Ureter (tissue), 1 donor: ENCODE results near the gene TRMO. TPM values are rescaled to one million over a fixed set of nuclear protein-coding genes. Genes with fewer than 3 reads are reported as not detected.

Experiments
- DNase-seq: peaks from one replicate; pipeline ENCODE4 v3.0.0-alpha.2; 2020; ENCODE audit warnings: low spot score
- total RNA-seq: library from RNA; stranded (reverse); gene quantifications from one replicate; pipeline ENCODE4 v1.2.4, GENCODE V29; 2023
- donor health status: DM: yes; HTN: yes; CAD: no.

Gene TRMO
- total RNA-seq, 1 donor from 2014 or later: 16.2 TPM

DNA sequence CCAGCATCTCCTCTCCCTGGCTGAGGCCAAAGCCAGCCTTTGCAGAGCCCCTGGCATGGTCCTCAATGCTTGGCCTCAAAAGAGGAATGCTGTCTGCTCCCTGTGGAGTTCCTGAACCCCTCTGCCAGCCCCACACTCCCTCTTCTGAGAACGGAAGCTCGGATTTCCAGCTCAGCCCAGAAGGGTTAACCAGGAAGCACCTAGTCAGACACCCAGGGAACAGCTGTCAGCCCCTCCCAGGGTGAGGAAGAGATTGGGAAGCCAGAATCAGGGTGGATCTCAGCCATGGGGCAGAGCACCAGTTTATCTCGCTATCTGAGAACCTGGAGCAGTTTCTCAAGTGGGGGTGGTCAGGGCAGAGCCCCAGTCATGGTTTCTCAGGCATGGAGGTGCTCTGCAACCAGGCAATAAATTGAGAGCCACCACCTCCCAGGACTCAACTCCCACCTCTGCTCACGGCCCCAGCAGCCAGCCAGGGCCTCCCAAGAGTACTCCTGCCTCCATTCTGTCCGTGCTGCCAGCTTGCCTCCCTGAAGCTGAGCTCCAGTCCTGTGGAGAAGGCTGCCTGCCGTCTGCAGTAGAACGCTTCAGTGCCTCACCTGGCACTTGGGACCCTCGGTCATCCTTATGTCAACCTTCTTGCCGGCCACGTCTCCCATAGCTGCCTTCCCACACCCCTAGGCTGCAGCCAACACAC is 61.7 kb downstream of the TRMO start:
- DNase-seq: no peak

DNA sequence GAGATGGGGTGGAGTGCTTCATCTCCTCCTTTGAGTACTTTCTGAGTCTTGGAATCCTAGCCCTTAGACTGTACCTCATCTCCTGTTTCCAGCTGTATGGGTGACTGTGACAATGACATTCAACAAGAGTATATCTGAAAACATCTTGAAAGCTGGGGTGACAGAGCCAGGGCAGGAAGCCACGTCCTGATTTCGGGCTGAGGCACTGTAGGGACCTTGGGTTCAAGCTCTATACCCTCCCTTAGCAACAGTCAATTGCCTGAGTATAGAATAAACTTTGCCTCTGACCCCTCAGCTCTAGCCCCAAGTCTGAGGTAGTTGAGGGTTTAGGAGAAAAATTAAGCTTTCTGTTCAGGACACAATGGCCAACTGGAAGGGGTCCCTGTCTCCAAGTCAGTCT is 63.0 kb downstream of the TRMO start:
- DNase-seq: no peak

DNA sequence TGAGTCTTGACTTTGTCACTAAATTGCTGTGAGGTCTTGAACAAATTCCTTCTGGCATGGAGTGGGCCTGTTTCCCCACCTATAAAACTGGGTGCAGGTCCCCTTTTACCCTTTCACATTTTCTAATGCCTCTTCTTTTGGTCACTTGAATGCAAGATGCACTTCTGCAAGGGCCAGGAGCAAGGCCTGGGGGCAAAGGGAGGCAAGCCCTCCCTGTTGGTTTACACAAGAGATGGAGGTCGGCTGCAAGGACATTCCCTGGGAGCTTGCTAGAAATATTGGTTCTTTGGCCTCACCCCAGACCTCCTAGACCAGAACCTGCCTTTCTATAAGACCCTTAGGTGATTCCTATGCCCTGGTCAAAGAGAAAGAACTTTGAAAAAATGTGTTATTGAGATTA is 63.5 kb downstream of the TRMO start:
- DNase-seq: no peak

DNA sequence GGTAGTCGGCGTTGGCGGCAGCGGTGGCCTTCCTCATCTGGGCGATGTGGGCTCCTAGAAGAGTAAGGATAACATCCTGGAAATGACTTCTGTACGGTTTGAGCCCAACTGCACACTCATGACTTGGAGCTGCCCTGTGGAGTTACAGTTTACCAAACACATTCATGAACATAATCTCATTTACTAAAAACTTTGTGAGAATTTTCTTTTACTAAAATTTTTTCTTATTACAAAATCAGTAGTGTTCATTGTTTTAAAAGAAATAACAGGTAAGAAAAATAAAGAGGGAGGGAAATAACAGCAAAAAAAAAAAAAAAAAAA is 63.9 kb downstream of the TRMO start:
- DNase-seq: no peak

DNA sequence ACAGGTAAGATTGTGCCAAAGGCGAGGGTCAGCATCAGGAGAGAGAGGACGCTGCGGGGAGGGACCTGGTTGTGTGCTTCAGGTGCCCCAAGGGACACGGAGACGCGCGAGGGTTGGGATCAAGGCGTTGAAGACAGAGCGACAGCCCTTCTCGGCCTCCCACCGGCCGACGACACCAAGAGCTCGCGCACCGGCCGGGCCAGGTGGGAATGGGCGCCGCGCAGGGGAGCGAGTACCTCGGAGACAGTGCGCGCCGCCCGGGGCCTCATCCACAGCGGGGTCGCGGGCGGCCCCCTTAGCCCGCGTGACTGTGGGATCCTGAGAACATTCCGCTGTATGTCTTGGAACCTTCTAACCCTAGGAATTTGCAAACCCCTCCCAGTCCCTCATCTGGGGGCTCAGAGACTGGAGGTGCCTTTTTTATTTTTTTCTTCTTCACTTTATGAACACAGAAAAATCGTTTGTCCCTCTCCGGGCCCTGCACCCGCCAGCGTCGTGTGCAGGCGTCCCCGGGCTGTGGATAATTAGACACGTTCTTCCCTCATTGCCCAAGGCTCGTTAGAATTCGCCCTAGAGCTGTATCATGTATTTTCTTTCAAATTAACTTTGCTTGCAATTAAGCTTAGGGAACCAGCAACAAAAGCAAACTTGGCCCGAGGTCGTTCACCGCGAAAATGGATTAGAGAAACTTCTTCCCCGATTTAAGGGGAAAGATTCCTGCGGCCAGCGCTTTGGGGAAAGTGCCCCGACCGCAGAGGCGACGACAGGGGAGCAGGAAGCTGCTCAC is 64.5 kb downstream of the TRMO start:
- DNase-seq: no peak

DNA sequence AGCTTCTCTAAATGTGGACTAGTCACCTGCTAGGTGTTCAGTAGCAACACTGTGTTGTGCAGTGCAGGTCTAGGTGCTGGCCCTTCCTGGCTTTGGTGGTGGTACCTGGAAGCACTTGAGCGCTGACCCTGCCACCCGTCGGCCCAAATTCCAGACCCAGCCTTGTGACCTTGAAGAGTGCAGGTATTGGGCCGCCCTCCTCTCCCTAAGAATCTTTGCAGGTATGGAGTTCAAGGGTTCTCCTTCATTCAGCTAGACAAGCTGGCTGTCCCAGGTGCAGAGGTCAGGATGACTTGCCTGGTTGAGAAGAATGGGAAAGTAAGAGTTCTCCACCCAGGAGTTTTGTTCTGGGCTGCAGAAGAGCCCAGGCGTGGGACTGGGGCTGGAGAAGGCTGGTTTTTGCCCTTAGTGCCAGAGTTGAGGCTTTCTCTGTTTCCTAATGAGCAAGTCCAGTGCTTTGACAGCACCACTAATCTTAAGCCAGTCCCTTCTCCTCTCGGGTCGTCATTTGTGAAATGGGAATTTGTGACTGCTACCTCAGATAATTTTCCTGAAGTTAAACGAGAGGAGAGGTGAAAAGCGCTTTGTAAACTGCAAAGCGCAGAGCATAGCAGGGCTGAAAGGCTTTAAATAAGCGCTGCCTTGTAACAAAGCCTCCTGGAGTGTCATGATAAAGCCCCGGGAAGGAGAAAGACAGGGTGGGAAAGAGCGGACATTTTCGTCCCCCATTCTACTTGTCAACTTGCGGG is 65.3 kb downstream of the TRMO start:
- no peak for DNase-seq

DNA sequence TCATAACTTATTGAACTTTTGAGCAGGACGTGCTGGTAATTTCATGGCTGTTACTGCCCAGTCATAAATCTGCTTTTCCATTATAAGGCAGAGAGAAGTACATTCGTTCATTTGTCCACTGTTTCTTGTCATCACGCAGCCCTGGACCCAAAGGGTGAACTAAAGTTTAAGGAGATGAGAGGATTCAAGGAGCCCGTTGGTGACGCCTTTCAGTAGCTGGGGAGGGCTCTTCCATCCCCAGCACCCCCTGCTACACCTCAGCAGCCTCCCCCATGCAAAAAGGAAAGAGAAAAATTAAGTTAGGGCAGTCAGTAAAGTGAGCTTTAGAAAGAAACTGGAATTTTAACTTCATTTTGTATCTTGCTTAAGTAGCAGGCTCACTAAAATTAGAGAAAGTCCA is 66.4 kb downstream of the TRMO start:
- no peak for DNase-seq

DNA sequence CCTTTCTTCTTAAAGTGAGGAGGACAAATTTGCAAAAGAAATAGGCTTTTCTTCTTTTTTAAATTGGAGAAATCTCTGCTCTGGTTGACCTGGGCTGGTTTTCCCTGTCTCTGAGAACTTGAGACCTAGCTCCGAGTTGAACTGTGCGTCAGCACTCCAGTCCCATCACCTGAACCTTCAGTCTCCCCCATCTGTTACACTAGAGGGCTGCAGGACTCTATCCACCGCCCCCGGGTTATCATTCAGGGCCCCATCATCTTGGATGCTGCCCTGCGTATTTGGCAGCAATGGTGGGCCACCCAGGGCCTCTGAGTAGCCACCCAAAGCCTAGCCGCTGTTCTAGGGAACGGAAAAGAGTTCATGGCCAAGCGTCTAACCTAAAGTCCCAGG is 66.8 kb downstream of the TRMO start:
- no peak for DNase-seq

DNA sequence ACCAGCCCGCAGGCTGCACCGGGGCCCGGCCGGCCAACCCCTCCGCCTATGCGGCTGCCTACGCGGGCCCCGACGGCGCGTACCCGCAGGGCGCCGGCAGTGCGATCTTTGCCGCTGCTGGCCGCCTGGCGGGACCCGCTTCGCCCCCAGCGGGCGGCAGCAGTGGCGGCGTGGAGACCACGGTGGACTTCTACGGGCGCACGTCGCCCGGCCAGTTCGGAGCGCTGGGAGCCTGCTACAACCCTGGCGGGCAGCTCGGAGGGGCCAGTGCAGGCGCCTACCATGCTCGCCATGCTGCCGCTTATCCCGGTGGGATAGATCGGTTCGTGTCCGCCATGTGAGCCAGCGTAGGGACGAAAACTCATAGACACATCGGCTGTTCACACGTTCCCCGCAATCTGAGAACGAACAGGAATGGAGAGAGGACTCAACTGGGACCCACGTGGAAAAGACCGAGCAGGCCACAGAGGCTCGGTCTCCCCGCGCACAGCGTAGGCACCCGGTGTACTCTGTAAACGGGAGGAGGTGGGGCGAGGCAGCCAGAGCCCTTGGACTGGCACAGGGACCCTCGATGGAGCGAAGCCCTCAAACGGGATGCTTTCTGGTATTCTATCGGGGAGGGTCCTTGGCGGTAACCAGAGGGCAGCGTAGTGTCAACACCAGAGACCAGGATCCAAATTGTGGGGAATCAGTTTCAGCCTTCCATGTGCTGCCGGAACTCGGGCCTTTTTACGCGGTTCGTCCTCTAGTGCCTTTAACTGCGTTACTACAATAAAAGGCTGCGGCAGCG is 67.4 kb downstream of the TRMO start:
- DNase-seq: no peak

Other genes with a start within 250 kb of the TRMO start
- gene XPA, start 225.2 kb downstream of the TRMO start, total RNA-seq: 21.7 TPM
- 0.42 TPM for gene FOXE1, start 69.3 kb downstream of the TRMO start, total RNA-seq
- not detected for gene HEMGN, start 15.7 kb upstream of the TRMO start, total RNA-seq
- 136 TPM for gene ANP32B, start 60.8 kb upstream of the TRMO start, total RNA-seq
- gene NANS, start 134.2 kb upstream of the TRMO start, total RNA-seq: 43.7 TPM
- 66.9 TPM for gene TRIM14, start 196.7 kb upstream of the TRMO start, total RNA-seq